Superior temporal gyrus (tissue), 1 donor: ENCODE data around the gene SLC2A11.
"Not testable (repeated sequence)": the region's sequence is repeated elsewhere in the genome, so short reads cannot be mapped to it uniquely, and the experiment has no call there.

Experiments used
- DNase-seq: peaks from one replicate; pipeline ENCODE4 v3.0.0-alpha.2; 2016; ENCODE audit errors: extremely low spot score

The SLC2A11 gene

DNA sequence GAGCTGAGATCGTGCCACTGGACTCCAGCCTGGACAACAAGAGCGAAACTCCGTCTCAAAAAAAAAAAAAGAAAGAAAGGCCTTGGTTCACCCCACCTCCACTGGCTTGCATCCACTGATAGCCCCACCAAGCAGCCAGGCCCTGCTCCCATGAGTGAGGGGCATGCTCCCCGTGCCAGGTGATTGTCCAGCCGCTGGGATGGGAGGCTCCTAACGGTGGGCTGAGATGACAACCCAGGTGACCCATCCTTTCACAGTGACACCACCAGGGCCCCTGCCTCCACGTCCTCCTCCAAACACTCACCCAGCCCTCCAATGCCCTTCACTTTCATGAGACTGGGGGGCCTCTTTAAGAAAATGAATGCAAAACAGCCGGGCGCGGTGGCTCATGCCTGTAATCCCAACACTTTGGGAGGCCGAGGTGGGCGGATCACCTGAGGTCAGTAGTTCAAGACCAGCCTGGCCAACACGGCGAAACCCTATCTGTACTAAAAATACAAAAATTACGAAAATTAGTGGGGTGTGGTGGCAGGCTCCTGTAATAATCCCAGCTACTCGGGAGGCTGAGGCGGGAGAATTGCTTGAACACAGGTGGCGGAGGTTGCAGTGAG, 10.3 kb upstream of the SLC2A11 start:
- DNase-seq, result no peak

GRCh38 chr22:23847991-23848864, 9.4 kb upstream of the SLC2A11 start:
- DNase-seq, result no peak

GRCh38 chr22:23849009-23850006, 8.4 kb upstream of the SLC2A11 start:
- peak; percentile 80 for DNase-seq

DNA sequence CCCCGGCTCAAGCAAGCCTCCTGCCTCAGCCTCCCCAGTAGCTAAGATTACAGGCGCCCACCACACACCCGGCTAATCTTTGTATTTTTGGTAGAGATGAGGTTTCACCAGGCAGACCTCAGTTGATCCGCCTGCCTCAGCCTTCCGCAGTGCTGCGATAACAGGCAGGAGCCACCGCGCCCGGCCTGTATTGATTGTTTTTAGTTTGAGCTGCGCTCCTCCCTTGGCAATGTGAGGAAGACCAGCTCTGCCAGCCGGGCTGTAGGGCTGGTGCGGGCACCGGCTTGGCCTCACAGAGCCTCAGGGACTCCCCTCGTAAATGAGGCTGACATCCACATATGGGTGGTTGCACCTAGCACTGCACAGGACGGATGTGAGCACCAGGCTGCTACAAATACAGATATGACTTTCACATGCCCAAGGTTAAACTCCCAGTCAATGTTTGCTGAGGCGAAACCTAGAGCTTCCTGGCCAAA, 7.5 kb upstream of the SLC2A11 start:
- DNase-seq, result no peak

GRCh38 chr22:23856721-23857605, 712 bp upstream of the SLC2A11 start:
- DNase-seq, result peak; percentile 49

GRCh38 chr22:23858484-23858815, 775 bp downstream of the SLC2A11 start:
- DNase-seq, result peak; percentile 54

DNA sequence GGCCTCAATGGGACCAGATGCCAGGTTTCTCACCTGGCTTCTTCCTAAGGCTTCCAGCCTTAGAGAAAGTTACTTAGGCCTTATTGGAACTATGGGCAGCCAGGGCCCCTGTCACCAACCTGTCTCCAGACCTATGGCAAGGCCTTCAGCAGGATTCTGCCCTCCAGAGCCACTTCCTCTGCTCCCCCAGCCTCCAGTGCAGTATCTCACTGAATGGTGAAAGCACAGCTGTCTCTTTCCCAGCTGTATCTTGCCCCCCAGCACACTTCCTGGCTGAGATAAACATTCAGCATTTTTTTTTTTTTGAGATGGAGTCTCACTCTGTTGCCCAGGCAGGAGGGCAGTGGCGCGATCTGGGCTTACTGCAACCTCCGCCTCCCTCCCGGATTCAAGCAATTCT, 1.5 kb downstream of the SLC2A11 start:
- no peak for DNase-seq

DNA sequence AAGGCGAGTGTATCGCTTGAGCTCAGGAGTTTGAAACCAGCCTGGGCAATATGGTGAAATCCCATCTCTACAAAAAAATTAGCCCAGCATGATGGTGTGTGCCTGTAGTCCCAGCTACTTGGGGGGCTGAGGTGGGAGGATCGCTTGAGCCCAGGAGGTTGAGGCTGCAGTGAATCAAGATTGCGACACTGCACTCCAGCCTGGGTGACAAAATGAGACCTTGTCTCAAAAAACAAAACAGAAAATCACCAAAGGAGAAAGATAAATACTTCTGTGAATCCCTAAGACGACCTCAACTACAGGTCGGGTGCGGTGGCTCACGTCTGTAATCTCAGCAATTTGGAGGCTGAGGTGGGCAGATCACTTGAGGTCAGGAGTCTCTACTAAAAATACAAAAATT, 2.5 kb downstream of the SLC2A11 start:
- not testable (repeated sequence) for DNase-seq

- no peak for DNase-seq
Observed at GRCh38 chr22:23862103-23862502, 4.4 kb downstream of the SLC2A11 start.

DNA sequence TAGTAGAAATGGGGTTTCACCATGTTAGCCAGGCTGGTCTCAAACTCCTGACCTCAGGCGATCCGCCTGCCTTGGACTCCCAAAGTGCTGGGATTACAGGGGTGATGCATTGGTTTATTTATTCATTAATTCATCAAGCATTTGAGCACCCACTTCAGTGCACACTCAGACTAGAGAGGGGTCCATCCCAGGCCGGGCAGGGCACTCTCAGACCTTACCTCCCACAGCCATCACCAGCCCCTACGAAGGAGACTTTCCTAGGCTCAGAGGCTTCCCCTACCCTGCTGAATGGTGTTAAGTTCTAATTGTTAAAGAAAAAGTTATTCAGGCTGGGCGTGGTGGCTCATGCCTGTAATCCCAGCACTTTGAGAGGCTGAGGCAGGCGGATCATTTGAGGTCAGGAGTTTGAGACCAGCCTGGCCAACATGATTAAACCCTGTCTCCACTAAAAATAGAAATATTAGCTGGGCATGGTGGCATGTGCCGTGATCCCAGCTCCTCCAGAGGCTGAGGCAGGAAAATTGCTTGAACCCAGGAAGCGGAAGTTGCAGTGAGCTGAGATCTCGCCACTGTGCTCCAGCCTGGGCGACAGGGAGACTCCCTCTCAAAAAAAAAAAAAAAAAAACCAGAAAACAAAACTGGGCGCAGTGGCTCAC, 7.0 kb downstream of the SLC2A11 start:
- DNase-seq, result not testable (repeated sequence)

DNA sequence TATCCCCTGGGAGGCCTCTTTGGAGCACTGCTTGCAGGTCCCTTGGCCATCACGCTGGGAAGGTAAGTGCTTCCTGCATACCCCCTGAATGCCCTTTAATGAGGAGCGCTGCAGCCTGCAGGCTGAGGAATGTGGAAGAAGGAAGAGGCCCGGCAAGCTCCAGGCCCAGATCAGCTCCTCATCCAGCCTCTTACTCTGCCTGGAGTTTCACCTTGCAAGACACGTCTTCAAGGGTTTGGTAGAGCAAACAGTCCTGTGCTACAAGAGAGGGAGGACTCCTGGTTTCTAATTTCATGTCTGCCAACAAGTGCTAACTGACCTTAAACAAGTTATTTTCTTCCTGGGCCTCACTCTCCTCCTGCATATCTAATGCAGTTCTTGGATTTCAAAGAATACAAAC, 10.9 kb downstream of the SLC2A11 start:
- DNase-seq, result no peak

- no peak for DNase-seq
Observed at GRCh38 chr22:23874871-23875270, 17.2 kb downstream of the SLC2A11 start.

GRCh38 chr22:23875801-23876200, 18.1 kb downstream of the SLC2A11 start:
- DNase-seq, result no peak

DNA sequence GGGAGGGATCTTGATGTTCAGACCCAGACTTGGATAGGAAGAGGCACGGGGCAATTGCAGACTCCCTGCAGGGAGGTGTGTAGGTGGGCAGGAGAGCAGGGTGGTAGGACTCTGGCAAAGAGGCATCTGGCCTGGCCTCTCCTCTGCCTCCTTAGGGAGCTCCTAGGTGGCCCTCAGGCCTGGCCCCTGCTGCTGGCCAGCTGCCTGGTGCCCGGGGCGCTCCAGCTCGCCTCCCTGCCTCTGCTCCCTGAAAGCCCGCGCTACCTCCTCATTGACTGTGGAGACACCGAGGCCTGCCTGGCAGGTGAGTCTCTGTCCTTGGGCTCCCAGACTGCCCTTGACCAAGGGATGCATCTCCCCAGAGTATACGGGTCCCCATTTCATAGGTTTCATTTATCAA, 19.9 kb downstream of the SLC2A11 start:
- no peak for DNase-seq

DNA sequence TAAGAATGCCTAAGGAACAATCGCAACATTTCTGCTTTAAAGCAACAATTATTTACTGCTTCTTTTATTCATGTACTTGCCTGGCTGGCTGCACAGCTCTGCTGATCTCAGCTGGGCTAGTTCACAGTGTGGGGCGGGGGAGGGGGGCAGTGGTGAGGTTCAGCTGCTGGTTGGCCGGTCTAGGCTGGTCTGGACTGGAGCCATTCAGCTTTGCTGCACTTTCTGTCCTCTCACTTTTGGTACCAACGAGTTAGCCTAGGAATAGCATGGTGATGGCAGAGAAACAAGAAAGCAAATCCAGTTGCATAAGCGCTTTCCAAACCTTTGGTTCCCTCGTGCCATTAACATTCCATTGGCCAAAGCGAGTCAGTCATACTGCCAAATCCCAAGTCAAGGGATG, 20.5 kb downstream of the SLC2A11 start:
- DNase-seq, result no peak

DNA sequence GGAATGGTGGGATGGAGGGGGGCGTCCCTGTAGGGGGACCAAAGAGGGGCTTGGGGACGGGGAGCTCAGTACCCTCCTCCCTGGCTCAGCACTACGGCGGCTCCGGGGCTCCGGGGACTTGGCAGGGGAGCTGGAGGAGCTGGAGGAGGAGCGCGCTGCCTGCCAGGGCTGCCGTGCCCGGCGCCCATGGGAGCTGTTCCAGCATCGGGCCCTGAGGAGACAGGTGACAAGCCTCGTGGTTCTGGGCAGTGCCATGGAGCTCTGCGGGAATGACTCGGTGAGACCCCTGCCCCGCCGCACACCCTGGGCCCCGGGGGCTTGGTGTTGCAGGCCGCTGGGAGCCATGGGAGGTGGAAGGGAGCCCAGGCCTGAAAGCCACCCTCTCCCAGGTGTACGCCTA, 24.7 kb downstream of the SLC2A11 start:
- DNase-seq, result no peak

DNA sequence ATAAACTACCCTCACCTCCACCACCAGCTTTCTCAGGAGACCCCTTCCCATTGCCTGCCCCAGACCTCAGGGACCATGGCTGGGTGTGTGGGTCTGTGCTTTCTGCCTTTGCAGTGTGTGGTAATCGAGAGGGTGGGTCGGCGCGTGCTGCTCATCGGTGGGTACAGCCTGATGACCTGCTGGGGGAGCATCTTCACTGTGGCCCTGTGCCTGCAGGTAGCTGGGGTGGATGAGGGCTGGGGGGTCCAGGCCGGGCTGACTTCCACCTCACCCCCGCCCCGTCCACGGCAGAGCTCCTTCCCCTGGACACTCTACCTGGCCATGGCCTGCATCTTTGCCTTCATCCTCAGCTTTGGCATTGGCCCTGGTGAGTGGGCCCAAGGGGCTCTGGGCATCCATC, 26.0 kb downstream of the SLC2A11 start:
- DNase-seq, result no peak

DNA sequence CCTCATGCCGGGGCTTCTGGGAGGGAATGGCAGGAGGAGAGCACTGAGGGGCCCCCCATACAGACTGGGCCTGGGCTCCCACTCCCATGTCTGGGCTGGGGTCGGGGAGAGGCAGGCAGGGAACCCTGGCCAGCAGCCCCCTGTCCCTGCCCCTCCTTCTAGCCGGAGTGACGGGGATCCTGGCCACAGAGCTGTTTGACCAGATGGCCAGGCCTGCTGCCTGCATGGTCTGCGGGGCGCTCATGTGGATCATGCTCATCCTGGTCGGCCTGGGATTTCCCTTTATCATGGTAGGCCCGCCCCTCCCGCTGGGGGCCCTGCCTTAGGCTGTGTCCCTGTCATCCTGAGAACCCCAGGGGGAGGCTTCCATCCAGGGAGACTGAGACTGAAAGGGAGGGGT, 26.5 kb downstream of the SLC2A11 start:
- no peak for DNase-seq

- DNase-seq, result peak; percentile 79
Observed at GRCh38 chr22:23888615-23889401, 31.1 kb downstream of the SLC2A11 start.

DNA sequence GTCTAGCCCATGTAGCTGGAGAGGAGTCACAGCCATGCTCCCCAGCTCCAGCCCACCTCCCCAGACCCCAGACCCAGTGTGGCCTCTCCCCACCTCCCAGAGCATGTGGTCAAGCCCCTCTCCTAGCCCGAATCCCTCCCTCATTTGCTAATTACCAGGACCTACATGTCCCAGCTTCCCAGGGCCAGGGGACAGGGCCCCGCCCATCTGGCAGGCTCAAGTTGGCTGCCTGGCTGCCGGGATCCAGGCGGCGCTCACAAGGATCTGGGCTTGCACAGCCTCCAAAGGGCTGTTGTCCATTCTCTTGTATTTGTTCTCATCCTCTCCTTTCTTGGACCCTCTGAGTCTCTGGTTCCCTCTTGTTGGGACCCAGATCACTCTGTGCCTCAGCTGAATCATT, 31.9 kb downstream of the SLC2A11 start:
- DNase-seq, result no peak
